Measurements from ENCODE around the gene OAS1.

GRCh38 chr12:112929715-112930114 lies 23.0 kb downstream of the OAS1 start:
- no peak for TF ChIP-seq CTCF (conservative IDR thresholded peaks at IDR 0.05; ENCODE audit: low read depth, low read length)
- TF ChIP-seq EZH2 (IDR thresholded peaks at IDR 0.05; ENCODE audit: low read length, unreplicated experiment): no peak

All from PC-3 (cell line).